ENCODE measurements around the gene ACSM5. TPM values are rescaled to one million over a fixed set of nuclear protein-coding genes. Genes with fewer than 3 reads are reported as not detected.
"Not testable (repeated sequence)": the region's sequence is repeated elsewhere in the genome, so short reads cannot be mapped to it uniquely, and the experiment has no call there.

ACSM5 gene
- total and polyA plus RNA-seq, 8 donors, result 0.25 to 1.3 (median 0.85) TPM

DNA sequence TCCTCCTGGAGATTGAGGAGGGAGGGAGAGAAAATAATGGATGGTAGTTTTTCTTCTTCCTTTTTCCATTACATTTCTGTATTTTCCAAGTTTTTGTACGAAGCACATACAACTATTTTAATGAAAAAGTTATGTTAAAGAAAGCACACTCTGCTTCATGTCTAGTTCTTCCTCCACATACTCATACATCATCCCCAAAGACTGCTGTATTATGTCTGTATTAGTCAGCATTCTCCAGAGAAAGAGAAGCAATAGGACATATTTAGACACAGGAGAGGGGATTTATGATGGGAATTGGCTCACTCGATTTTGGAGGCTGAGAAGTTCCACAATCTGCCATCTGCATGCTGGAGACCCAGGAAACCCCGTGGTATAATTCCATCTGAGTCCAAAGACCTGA is 31.9 kb downstream of the ACSM5 start:
- FAIRE-seq (no peak), DNase-seq (no peak), ATAC-seq (no peak)
- 54 to 65% methylated on average over 3 of the region's 3 CpGs for WGBS, 2 donors
- Histone ChIP-seq H3K9me3 (no peaks in the 10 kb centered on the region), H3K4me1 (peaks cover 0 to 22% (median 13%) of the 10 kb centered on the region in 3 donors), H3K27me3 (no peaks in the 10 kb centered on the region), H3K4me3 (no peak overlapping the region), H3K27ac (peak overlapping the region in 2 of 4 donors; percentile 51 to 57), H3K36me3 (no peaks in the 10 kb centered on the region)
- no peak for TF ChIP-seq CTCF (IDR thresholded peaks at IDR 0.05)
- intact Hi-C loops (cut with DNase I), result no loop called here

DNA sequence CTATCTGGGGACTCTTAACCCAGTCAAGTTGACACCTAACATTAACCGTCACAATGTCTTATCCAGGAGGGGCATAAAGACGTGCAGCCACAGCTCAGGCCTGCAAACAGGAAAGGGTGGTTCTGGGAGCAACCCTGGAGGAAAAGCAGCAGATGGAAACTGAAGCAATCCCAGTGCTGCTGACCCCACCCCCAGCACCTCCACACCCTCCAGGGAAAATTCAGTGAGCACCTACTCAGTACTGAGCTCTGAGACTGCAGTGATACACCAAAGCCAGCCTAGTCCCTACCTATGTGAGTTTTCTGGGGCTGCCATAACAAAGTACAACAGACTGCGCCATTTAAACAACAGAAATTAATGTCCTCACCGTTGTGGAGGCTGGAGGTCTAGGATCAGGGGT is 32.5 kb downstream of the ACSM5 start:
- FAIRE-seq; intact Hi-C loops (cut with DNase I); H3K9me3 ChIP-seq; H3K27ac ChIP-seq; H3K36me3 ChIP-seq; H3K27me3 ChIP-seq; ATAC-seq; H3K4me3 ChIP-seq; DNase-seq: not testable (repeated sequence)
- 90 to 91% methylated on average over 3 of the region's 4 CpGs for WGBS, 2 donors
- peaks cover 0 to 22% (median 13%) of the 10 kb centered on the region in 3 donors for H3K4me1 ChIP-seq

- FAIRE-seq; H3K36me3 ChIP-seq; H3K4me1 ChIP-seq; H3K4me3 ChIP-seq; H3K27ac ChIP-seq; H3K9me3 ChIP-seq; DNase-seq; intact Hi-C loops (cut with DNase I); H3K27me3 ChIP-seq: not testable (repeated sequence)
- no CpG with 5 or more reads among the region's 3 CpGs for WGBS, 2 donors
- ATAC-seq, result peak; percentile 42 to 76 (median 48)
Measured at GRCh38 chr16:20446652-20447393, 37.5 kb downstream of the ACSM5 start.

DNA sequence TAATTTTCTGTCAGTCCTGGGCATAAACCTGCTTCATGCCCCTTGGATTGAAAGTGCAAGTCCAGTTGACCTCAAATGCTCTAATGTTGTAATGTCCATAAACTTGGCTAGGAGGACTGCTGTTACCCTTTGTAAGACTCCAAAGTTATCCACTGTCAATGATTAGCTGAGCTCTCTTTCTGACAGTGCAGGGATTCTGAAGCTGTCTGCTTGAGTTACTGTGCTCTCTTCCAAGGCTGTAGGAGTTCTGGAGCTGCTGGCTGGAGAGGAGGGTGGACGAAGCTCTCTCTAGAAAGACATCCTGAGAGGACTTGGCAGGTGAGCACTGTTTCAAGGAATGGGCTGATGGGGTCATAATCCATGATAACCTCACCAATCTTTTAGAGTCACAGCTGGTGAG is 42.0 kb downstream of the ACSM5 start, which contains the start of gene ACSM2A:
Gene ACSM2A, plus strand, starts transcription at position 158 of the 400 bp plus-strand sequence. CDS start 8,594 bp downstream, outside the sequence.
- DNase-seq; H3K4me3 ChIP-seq; H3K36me3 ChIP-seq; H3K27ac ChIP-seq; FAIRE-seq; H3K9me3 ChIP-seq; intact Hi-C loops (cut with DNase I); H3K4me1 ChIP-seq; H3K27me3 ChIP-seq; ATAC-seq: not testable (repeated sequence)
- 23 to 43% methylated on average over 1 of the region's 1 CpG for WGBS, 2 donors

GRCh38 chr16:20453633-20454032 is 44.3 kb downstream of the ACSM5 start:
- WGBS, 2 donors, result 85 to 92% methylated on average over 4 to 5 of the region's 5 CpGs
- not testable (repeated sequence) for DNase-seq

DNA sequence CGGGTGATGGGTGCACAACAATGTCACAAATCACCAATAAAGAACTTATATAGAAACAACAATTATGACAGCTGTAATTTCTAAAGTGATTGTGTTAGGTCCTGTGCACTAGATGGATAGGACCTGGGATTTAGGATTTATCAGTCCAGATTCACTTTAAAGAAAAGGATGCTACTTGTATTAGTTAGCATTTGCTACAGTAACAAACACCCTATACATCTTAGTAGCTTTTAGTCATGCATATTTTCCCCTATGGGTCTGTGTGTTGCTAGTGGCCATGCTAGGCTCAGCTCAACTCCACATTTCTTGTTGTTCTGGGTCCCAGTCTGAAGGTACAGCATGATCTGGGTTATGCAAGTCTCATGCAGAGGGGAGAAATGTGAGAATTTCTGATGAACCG is 49.9 kb downstream of the ACSM5 start:
- intact Hi-C loops (cut with DNase I); FAIRE-seq; DNase-seq; H3K4me1 ChIP-seq; ATAC-seq; H3K36me3 ChIP-seq; H3K27ac ChIP-seq; H3K9me3 ChIP-seq; H3K4me3 ChIP-seq; H3K27me3 ChIP-seq: not testable (repeated sequence)
- 88 to 94% methylated on average over 2 of the region's 2 CpGs for WGBS, 2 donors

More at GRCh38 chr16:20453633-20454032, 44.3 kb downstream of the ACSM5 start:
- H3K27me3 ChIP-seq; intact Hi-C loops (cut with DNase I); H3K27ac ChIP-seq; H3K4me1 ChIP-seq; H3K9me3 ChIP-seq; H3K36me3 ChIP-seq; FAIRE-seq; ATAC-seq; H3K4me3 ChIP-seq: not testable (repeated sequence)

DNA sequence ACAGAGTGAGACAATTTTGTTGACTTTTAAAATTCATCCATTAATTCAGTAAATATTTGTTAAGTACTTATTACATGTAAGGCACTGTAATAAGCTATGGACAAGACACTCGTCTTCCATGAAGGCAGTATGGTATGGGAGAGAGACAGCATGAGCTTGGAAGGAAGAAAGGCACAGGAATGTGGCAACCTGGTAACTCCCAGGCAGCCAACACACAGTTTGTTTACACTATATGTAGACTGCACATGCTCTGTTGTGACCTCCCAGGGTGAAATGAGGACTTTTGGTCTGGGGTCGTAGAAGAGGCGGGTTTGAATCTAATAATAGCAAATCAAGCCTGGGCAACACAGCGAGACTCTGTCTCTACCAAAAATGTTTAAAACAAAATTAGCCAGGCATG is 51.0 kb downstream of the ACSM5 start:
- H3K9me3 ChIP-seq; H3K27me3 ChIP-seq; H3K27ac ChIP-seq; FAIRE-seq; DNase-seq; H3K4me1 ChIP-seq; intact Hi-C loops (cut with DNase I); ATAC-seq; H3K4me3 ChIP-seq; H3K36me3 ChIP-seq: not testable (repeated sequence)
- WGBS, 2 donors, result 75 to 80% methylated on average over 2 to 3 of the region's 4 CpGs

DNA sequence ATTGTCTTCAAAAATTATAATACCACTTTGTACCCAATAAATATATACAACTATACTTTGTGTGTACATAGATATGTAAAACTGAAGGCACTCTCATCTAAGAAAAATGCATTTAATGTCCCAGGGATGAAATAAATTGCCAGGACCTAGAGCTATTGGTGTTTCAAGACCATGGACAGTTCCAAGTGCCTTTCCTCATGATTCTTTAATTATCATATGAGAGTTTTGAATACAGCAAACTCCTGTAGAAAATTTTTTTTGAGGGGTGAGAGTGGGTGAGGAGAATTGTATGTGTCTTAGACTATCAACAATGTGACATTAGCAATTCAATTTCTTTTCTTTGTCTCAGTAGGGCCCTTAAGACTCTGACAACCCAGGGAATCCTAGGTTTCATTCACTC is 59.6 kb downstream of the ACSM5 start:
- H3K4me1 ChIP-seq; H3K27me3 ChIP-seq; ATAC-seq; H3K36me3 ChIP-seq; H3K9me3 ChIP-seq; H3K4me3 ChIP-seq; DNase-seq; intact Hi-C loops (cut with DNase I); H3K27ac ChIP-seq: not testable (repeated sequence)
- peak; percentile 78 for FAIRE-seq

DNA sequence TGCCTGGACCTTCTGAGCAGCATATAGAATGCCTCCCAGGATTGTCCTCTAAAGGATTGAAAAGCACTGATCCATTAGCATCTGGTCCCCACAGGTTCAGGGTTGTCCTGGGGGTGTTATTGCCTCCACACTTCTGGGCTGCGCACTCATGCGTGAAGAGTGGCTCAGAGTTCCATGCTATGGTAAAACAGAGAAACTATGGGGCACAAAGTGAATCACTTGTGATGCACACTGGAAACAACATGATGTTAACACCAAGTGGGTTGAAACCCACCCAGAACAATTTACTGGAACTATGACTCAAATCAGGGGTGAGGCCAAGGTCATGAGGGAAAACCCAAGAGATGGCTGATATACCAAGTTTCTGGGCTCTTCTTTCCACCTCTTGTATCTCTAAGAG is 60.6 kb downstream of the ACSM5 start:
- H3K27ac ChIP-seq; DNase-seq; ATAC-seq; H3K27me3 ChIP-seq; intact Hi-C loops (cut with DNase I); H3K9me3 ChIP-seq; H3K4me1 ChIP-seq; FAIRE-seq; H3K36me3 ChIP-seq; H3K4me3 ChIP-seq: not testable (repeated sequence)
- 99 to 100% methylated on average over 2 of the region's 2 CpGs for WGBS, 2 donors

GRCh38 chr16:20470732-20471131 is 61.4 kb downstream of the ACSM5 start:
- H3K27ac ChIP-seq; H3K4me3 ChIP-seq; ATAC-seq; H3K9me3 ChIP-seq; H3K36me3 ChIP-seq; H3K27me3 ChIP-seq; FAIRE-seq; intact Hi-C loops (cut with DNase I); DNase-seq; H3K4me1 ChIP-seq: not testable (repeated sequence)
- WGBS, 2 donors, result 56 to 73% methylated on average over 1 of the region's 1 CpG

- H3K27me3 ChIP-seq; H3K4me3 ChIP-seq; H3K9me3 ChIP-seq; H3K4me1 ChIP-seq; intact Hi-C loops (cut with DNase I); DNase-seq; ATAC-seq; FAIRE-seq; H3K36me3 ChIP-seq; H3K27ac ChIP-seq: not testable (repeated sequence)
- 33 to 59% methylated on average over 1 to 2 of the region's 2 CpGs for WGBS, 2 donors
Measured at GRCh38 chr16:20477188-20477744, 67.9 kb downstream of the ACSM5 start.
